CD4-positive, alpha-beta T cell (primary cell): ENCODE results near the gene STX4. TPM values are rescaled to one million over a fixed set of nuclear protein-coding genes. Genes with fewer than 3 reads are reported as not detected.

ENCODE experiments used
- ATAC-seq: fragments of 200-7000 bp; cut with Tn5 transposase; one replicate; pipeline ENCODE4 v1.10.0; 2022; ENCODE audit warnings: mild to moderate bottlenecking; ENCODE audit not compliant: poor library complexity
- CTCF ChIA-PET: fragments of 350-600 bp; sonication (Branson Sonifier 250); formaldehyde crosslinking; loops from one replicate; lab custom pipeline; 2021; ENCODE audit warnings: antibody characterized with exemption, inconsistent platforms; lab: Charles Lee
- POLR2A ChIA-PET: fragments of 350-600 bp; sonication (Branson Sonifier 250); formaldehyde crosslinking; loops from one replicate; lab custom pipeline; 2021; ENCODE audit warnings: antibody characterized with exemption, inconsistent platforms; lab: Charles Lee
- DNase-seq, 14 experiments: peaks; one replicate each; pipeline ENCODE4 v3.0.0-alpha.2; 2013 to 2020; ENCODE audit warnings: mixed read lengths in 2 of 14
- H3K27ac ChIP-seq, 2 donors: one replicate each; pipeline versions ENCODE4 v1.5.1 to v1.7.0; 2013; ENCODE audit warnings: low read length in 2 of 2, low read depth in 1 of 2, mild to moderate bottlenecking in 1 of 2
- H3K27me3 ChIP-seq, 2 experiments: 1 replicate in 1 of 2; 2 replicates in 1 of 2; pipeline versions ENCODE4 v1.6.1 to v1.7.0; 2013; ENCODE audit warnings: low read length in 2 of 2, control low read depth in 1 of 2, mild to moderate bottlenecking in 1 of 2, moderate library complexity in 1 of 2; ENCODE audit not compliant: insufficient read depth in 2 of 2, control insufficient read depth in 1 of 2
- H3K36me3 ChIP-seq: one replicate; pipeline ENCODE4 v1.6.1; 2013; ENCODE audit warnings: low read length, control low read depth; ENCODE audit not compliant: insufficient read depth
- H3K4me1 ChIP-seq: one replicate; pipeline ENCODE4 v1.6.1; 2013; ENCODE audit warnings: low read length, control low read depth; ENCODE audit not compliant: insufficient read depth
- H3K4me3 ChIP-seq: one replicate; pipeline ENCODE4 v1.5.1; 2013; ENCODE audit warnings: mild to moderate bottlenecking, low read length, moderate library complexity
- H3K9me3 ChIP-seq, 2 experiments: 1 replicate in 1 of 2; 2 replicates in 1 of 2; pipeline versions ENCODE4 v1.6.1 to v1.7.0; 2013; ENCODE audit warnings: low read length in 2 of 2, mild to moderate bottlenecking in 2 of 2, control low read depth in 1 of 2, moderate library complexity in 1 of 2; ENCODE audit not compliant: control insufficient read depth in 1 of 2, insufficient read depth in 1 of 2
- H3K27ac Mint-ChIP-seq: one replicate; pipeline ENCODE4 v1.8.0; 2020; ENCODE audit warnings: mixed read lengths
- H3K27me3 Mint-ChIP-seq: one replicate; pipeline ENCODE4 v1.8.0; 2021; ENCODE audit warnings: mixed read lengths
- H3K36me3 Mint-ChIP-seq: one replicate; pipeline ENCODE4 v1.8.0; 2021; ENCODE audit warnings: low read depth, mixed read lengths
- H3K4me1 Mint-ChIP-seq: one replicate; pipeline ENCODE4 v1.8.0; 2021; ENCODE audit warnings: low read depth, mixed read lengths
- H3K4me3 Mint-ChIP-seq: one replicate; pipeline ENCODE4 v1.8.0; 2020; ENCODE audit warnings: mild to moderate bottlenecking, mixed read lengths
- H3K9me3 Mint-ChIP-seq: one replicate; pipeline ENCODE4 v1.8.0; 2020; ENCODE audit warnings: mixed read lengths
- intact Hi-C, 2 experiments: fragments of 100-400 bp; cut with DNase I in 1 of 2; cut with micrococcal nuclease in 1 of 2; formaldehyde crosslinking; loops; one replicate each; pipeline versions ENCODE4 v1.15.1 to v1.9.0; 2023 to 2025; cut with DNase I, micrococcal nuclease
- total RNA-seq, 174 experiments: library from RNA in 2 of 174; stranded (reverse) in 2 of 174; gene quantifications; one replicate each; pipeline ENCODE4 v1.2.3 and lab custom pipeline; 2021 to 2026
- TF ChIP-seq, protein P1 (sequence below): fragments of 200-600 bp; IDR thresholded peaks from one replicate; pipeline ENCODE4 v1.8.0; 2022; ENCODE audit warnings: antibody characterized with exemption, mild to moderate bottlenecking

The STX4 gene
- total RNA-seq, 2 experiments from 2014 or later = 54.1 to 55.2 TPM

GRCh38 chr16:31043898-31044481 is 10.6 kb downstream of the STX4 start:
- CTCF ChIA-PET = no interaction called here
- Histone ChIP-seq H3K9me3 (no peaks in the 10 kb centered on the region), H3K4me3 (no peak overlapping the region), H3K4me1 (no peaks in the 10 kb centered on the region), H3K27me3 (no peaks in the 10 kb centered on the region), H3K36me3 (peaks cover 27% of the 10 kb centered on the region), H3K27ac (no peak overlapping the region)
- POLR2A ChIA-PET = no interaction called here
- Mint-ChIP-seq H3K4me1 (no peaks in the 10 kb centered on the region), H3K9me3 (no peaks in the 10 kb centered on the region), H3K27me3 (no peaks in the 10 kb centered on the region), H3K36me3 (peaks cover 27% of the 10 kb centered on the region), H3K27ac (no peak overlapping the region), H3K4me3 (no peak overlapping the region)
- no peak for ATAC-seq
- intact Hi-C loops = no loop called here
- DNase-seq = no peak
- TF ChIP-seq, protein P1, sequence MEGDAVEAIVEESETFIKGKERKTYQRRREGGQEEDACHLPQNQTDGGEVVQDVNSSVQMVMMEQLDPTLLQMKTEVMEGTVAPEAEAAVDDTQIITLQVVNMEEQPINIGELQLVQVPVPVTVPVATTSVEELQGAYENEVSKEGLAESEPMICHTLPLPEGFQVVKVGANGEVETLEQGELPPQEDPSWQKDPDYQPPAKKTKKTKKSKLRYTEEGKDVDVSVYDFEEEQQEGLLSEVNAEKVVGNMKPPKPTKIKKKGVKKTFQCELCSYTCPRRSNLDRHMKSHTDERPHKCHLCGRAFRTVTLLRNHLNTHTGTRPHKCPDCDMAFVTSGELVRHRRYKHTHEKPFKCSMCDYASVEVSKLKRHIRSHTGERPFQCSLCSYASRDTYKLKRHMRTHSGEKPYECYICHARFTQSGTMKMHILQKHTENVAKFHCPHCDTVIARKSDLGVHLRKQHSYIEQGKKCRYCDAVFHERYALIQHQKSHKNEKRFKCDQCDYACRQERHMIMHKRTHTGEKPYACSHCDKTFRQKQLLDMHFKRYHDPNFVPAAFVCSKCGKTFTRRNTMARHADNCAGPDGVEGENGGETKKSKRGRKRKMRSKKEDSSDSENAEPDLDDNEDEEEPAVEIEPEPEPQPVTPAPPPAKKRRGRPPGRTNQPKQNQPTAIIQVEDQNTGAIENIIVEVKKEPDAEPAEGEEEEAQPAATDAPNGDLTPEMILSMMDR = no peak

DNA sequence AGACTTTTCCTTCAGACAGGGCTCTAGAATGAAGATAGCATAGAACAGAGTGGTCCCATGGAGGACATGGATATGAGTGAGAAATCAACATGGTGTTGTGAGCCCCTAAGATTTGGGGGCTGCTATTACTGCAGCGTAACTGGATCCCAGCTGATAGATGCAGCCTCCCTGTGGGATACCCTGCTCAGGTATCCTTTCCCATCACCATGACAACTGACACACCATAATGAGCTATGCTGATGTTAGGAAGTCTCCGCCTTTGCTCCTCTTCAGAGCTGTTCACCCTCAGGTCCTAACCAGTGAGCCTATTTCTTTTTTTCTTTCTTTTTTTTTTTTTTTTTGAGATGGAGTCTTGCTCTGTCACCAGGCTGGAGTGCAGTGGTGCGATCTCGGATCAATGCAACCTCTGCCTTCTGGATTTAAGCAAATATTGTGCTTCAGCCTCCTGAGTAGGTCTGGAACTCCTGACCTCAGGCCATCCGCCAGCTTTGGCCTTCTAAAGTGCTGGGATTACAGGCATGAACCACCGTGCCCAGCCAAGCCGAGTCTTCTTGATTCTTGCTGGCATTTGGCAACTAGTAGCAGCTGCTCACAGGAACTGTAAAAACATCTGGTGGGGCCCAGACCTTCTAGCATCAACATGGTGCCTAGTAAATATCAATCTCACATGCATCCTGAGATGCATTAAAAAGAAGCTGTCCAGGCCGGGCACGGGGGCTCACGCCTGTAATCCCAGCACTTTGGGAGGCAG is 17.1 kb downstream of the STX4 start:
- no peaks in the 10 kb centered on the region for H3K27me3 Mint-ChIP-seq
- H3K4me1 ChIP-seq = no peaks in the 10 kb centered on the region
- H3K36me3 Mint-ChIP-seq = no peaks in the 10 kb centered on the region
- H3K4me3 Mint-ChIP-seq = no peak overlapping the region
- no peaks in the 10 kb centered on the region for H3K4me1 Mint-ChIP-seq
- H3K36me3 ChIP-seq = no peaks in the 10 kb centered on the region
- H3K27me3 ChIP-seq = no peaks in the 10 kb centered on the region
- H3K9me3 Mint-ChIP-seq = no peaks in the 10 kb centered on the region
- no peak overlapping the region for H3K4me3 ChIP-seq
- H3K27ac ChIP-seq = no peak overlapping the region
- intact Hi-C loops = no loop called here
- no peaks in the 10 kb centered on the region for H3K9me3 ChIP-seq
- ChIA-PET CTCF (no interaction called here), POLR2A (interaction anchor here (1.4 to 2.0 kb wide), 2 partner anchors 9 to 23 kb away, joined by 3 to 8 read pairs; partner anchors contain the start of genes ZNF646 and ZNF668)
- TF ChIP-seq, protein P1 = no peak
- no peak overlapping the region for H3K27ac Mint-ChIP-seq
- no peak for ATAC-seq
- no peak for DNase-seq

DNA sequence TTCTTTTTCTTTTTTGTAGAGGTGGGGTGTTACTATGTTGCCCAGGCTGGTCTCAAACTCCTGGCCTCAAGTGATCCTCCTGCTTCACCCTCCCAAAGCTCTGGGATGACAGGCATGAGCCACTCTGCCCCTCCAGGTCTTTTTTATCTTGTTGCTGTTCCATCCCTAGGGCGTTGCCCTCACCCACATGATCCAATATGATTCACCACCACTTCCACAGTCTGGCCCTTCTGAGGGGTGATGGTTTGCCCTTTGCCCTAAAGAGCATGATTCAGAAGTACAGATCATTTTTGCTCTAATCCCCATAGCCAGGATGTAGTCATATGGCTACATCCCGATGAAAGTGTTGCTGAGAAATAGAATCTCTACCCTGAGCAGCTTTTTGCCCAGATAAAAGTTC is 18.8 kb downstream of the STX4 start:
- no peak overlapping the region for H3K27ac ChIP-seq
- no peak for ATAC-seq
- CTCF ChIA-PET = no interaction called here

More for the DNA sequence above, 18.8 kb downstream of the STX4 start:
- no peaks in the 10 kb centered on the region for H3K36me3 ChIP-seq
- POLR2A ChIA-PET = no interaction called here
- no peaks in the 10 kb centered on the region for H3K9me3 ChIP-seq
- H3K27ac Mint-ChIP-seq = no peak overlapping the region
- TF ChIP-seq, protein P1 = no peak
- intact Hi-C loops = no loop called here
- no peaks in the 10 kb centered on the region for H3K27me3 Mint-ChIP-seq
- no peaks in the 10 kb centered on the region for H3K36me3 Mint-ChIP-seq
- no peaks in the 10 kb centered on the region for H3K9me3 Mint-ChIP-seq
- H3K4me3 ChIP-seq = no peak overlapping the region
- H3K27me3 ChIP-seq = no peaks in the 10 kb centered on the region
- no peak overlapping the region for H3K4me3 Mint-ChIP-seq
- peak in 2 of 14 experiments; percentile 45 to 61 for DNase-seq
- no peaks in the 10 kb centered on the region for H3K4me1 Mint-ChIP-seq
- H3K4me1 ChIP-seq = no peaks in the 10 kb centered on the region
